Measurements from ENCODE around the gene SLC47A1.

GRCh38 chr17:19583871-19584270, 50.2 kb downstream of the SLC47A1 start:
- TF ChIP-seq CTCF (IDR thresholded peaks at IDR 0.05) (no peak), POLR2A (IDR thresholded peaks at IDR 0.05) (no peak)
